Measurements from ENCODE around the gene NELFB.

The NELFB gene

DNA sequence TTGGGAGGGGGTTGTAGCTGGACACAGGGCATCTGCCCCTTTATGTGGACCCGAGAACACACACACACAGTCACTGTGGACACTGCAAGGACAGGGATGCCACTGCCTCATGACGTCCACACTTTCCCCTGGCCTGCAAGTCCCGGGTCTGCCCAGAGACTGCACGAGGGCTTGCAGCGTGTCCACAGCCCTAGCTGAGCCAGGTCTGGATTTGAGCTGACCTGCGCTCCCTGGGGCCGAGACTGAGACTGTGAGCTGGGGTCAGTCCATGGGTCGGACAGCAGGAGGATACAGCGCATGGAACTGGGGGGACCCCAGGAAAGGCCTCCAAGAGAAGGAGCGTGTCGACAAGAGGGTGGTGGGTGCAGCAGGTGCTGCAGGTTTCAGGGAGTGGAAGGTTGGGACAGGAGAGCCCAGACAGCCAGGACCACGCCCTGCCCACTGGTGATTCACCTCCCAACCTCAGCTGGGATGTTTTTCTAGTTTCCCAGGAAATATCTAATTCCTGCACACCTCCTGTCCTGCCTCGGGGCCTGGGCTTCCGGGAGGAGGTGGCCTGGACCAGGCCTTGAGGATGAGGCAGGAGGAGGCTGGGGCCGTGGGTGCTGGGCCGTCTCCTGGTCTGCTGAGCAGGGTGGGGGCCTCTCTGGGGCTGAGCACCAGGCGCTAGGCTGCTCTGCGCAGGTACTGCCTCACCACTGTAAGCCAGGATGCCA lies 28.6 kb upstream of the NELFB start:
- no peaks in the 10 kb centered on the region for H3K27me3 ChIP-seq (ENCODE audit: control insufficient read depth, insufficient read depth, low read length)
- peak overlapping the region; percentile 26 for H3K9ac ChIP-seq (ENCODE audit: low read depth, low read length)
- H3K4me2 ChIP-seq (ENCODE audit: low read length): peak overlapping the region; percentile 35
- peaks cover 42% of the 10 kb centered on the region for H3K4me1 ChIP-seq (ENCODE audit: control insufficient read depth, insufficient read depth, low read length)
- H3K36me3 ChIP-seq (ENCODE audit: insufficient read depth, low read length): no peaks in the 10 kb centered on the region
- no peak overlapping the region for H3K4me3 ChIP-seq (ENCODE audit: low read length)
- no peaks in the 10 kb centered on the region for H3K9me3 ChIP-seq (replicated peaks; ENCODE audit: low read length)

DNA sequence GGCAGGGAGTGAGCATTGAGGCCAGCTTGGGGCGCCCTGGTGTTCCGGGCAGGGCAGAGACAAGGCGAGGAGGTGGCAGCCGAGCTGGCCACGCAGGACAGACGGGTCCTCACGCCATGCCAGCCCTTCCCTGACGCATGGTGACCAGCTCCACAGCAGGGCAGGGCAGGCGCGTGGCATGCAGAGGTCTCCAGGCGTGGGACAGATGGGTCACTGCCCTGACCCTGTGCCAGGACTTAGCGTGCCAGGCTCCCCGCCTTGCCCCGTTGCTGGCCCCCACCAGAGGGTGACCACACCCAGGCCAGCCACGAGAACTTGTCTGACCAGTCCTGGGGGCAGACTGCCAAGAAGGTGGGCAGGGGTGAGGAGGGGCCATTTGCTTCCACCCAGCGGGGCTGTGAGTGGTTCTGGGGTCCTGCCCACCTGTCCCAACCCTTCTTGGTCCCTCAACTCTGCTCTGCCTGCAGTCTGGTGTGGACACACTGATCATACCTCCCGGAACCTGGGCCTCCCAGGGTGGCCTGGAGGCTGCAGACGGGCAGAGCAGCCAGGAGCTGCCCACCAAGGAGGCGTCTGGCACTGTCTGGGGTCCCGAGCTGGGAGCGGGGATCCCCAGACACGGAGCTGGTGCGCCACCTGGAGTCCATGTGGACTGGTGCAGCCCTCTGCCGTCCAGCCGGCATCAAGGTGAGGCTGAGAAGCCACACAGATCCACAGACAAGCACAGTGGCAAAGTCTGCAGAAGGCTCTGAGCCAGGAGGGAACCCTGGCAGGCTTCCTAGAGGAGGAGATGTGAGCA lies 27.9 kb upstream of the NELFB start, which contains the start of gene RNF224:
Gene RNF224 (plus strand): TSS at position 449 of the 799 bp plus-strand sequence. CDS start 834 bp downstream, outside the sequence.
- H3K36me3 ChIP-seq (ENCODE audit: insufficient read depth, low read length): no peaks in the 10 kb centered on the region
- H3K9me3 ChIP-seq (replicated peaks; ENCODE audit: low read length): no peaks in the 10 kb centered on the region
- peak within 1 kb of the TSS; percentile 35 for H3K4me2 ChIP-seq (ENCODE audit: low read length)
- H3K4me3 ChIP-seq (ENCODE audit: low read length): no peak within 1 kb of the TSS
- no peaks in the 10 kb centered on the region for H3K27me3 ChIP-seq (ENCODE audit: control insufficient read depth, insufficient read depth, low read length)
- peak within 1 kb of the TSS; percentile 26 for H3K9ac ChIP-seq (ENCODE audit: low read depth, low read length)
- peaks cover 42% of the 10 kb centered on the region for H3K4me1 ChIP-seq (ENCODE audit: control insufficient read depth, insufficient read depth, low read length)

DNA sequence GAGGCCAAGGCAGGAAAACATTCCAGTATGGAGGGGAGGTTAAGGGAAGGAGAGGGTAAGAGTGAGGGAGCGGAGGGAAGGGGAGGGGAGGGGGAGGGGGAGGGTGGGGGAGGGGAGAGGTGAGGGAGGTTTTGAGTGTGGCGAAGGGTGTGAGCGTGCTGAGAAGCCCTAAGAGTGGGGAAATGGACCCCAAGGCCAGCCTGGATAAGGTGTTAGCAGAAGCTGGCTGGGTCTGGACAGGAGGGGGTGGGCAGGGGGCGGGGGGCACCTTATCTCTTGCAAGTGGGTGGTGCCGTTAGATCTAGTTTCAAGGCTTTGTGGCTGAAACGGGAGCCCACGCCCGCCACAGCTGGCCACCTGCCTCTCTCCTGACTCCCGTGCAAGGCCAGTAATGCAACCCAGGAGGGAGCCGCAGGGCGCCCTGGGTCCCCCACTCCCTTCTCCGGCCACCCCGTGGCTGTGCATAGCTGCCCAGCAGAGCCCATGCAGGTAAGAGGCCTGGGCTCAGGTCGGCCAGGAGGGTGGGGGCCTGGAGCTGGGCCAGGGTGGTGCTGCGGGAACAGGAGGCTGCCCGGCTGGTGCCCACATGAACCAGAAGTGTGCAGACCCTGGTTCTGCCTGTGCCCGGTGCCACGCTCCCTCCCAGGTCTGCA lies 27.1 kb upstream of the NELFB start:
- Histone ChIP-seq H3K4me3 (ENCODE audit: low read length) (no peak overlapping the region), H3K4me1 (ENCODE audit: control insufficient read depth, insufficient read depth, low read length) (peaks cover 39% of the 10 kb centered on the region), H3K9me3 (replicated peaks; ENCODE audit: low read length) (no peaks in the 10 kb centered on the region), H3K27me3 (ENCODE audit: control insufficient read depth, insufficient read depth, low read length) (no peaks in the 10 kb centered on the region), H3K4me2 (ENCODE audit: low read length) (no peak overlapping the region), H3K36me3 (ENCODE audit: insufficient read depth, low read length) (no peaks in the 10 kb centered on the region), H3K9ac (ENCODE audit: low read depth, low read length) (no peak overlapping the region)

DNA sequence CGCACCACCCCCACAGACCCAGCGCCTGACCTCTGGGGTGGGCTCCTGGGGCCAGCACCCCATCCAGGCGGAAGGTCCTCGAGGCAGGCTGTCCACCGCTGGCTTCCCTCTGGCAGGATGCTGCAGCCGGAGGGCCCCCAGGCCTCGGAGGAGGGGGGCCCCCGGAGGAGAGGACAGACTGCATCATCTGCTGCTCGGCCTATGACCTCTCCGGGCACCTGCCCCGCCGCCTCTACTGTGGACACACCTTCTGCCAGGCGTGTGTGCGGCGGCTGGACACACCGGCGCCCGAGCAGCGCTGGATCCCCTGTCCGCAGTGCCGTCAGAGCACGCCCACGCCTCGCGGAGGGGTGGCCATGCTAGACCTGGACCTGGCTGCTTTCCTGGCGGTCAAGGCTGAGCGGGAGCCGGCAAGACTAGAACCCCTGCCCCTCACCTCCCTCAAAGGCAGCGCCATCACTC lies 26.6 kb upstream of the NELFB start:
- Histone ChIP-seq H3K36me3 (ENCODE audit: insufficient read depth, low read length) (no peaks in the 10 kb centered on the region), H3K4me1 (ENCODE audit: control insufficient read depth, insufficient read depth, low read length) (peaks cover 37% of the 10 kb centered on the region), H3K27me3 (ENCODE audit: control insufficient read depth, insufficient read depth, low read length) (no peaks in the 10 kb centered on the region), H3K9me3 (replicated peaks; ENCODE audit: low read length) (no peaks in the 10 kb centered on the region), H3K4me2 (ENCODE audit: low read length) (no peak overlapping the region), H3K9ac (ENCODE audit: low read depth, low read length) (no peak overlapping the region), H3K4me3 (ENCODE audit: low read length) (no peak overlapping the region)

DNA sequence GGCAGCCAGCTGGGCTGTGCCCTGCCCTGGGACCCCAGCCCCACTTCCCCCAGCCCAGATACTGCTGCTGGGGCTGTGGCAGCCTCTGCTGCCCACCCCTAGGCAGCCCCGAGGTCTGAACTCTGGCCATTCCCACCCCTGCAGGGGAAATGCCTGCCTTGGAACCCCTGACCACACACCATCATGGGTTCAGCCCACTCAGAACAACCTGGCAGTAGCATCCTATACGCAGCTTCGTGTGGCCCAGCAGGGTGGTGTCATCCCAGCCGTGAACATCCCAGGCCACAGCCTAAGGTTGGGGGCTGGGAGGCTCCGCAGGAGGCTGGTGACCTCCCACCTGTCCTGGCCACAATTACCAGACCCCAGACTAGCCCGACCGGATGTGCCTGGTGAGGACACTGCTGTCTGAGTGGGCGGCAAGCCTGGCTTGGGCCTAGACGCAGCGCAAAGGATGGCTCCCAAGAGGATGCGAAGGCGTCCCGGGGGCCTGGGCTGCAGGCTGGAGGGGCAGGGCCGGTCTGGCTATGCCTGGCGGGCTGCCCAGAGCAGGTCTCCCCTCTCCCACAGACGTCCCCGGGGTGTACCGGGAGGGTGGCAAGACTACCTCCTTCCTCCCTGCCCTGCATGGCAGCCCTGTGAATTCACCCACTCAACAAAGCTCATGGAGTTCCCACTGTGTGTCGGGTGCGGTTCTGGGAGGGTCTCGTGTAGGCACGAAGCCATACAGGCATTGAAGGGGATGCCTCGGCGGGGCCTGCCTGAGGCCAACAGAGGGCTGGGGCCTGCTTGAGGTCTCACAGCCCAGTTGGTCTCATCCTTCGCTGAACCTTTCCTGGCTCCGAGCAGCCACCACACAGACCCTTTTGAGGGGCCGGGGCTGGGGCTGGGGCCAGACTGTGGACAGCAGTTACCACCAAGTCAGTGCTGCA lies 25.9 kb upstream of the NELFB start:
- Histone ChIP-seq H3K9me3 (replicated peaks; ENCODE audit: low read length) (no peaks in the 10 kb centered on the region), H3K4me2 (ENCODE audit: low read length) (no peak overlapping the region), H3K9ac (ENCODE audit: low read depth, low read length) (no peak overlapping the region), H3K4me1 (ENCODE audit: control insufficient read depth, insufficient read depth, low read length) (peaks cover 32% of the 10 kb centered on the region), H3K4me3 (ENCODE audit: low read length) (no peak overlapping the region), H3K27me3 (ENCODE audit: control insufficient read depth, insufficient read depth, low read length) (no peaks in the 10 kb centered on the region), H3K36me3 (ENCODE audit: insufficient read depth, low read length) (no peaks in the 10 kb centered on the region)

DNA sequence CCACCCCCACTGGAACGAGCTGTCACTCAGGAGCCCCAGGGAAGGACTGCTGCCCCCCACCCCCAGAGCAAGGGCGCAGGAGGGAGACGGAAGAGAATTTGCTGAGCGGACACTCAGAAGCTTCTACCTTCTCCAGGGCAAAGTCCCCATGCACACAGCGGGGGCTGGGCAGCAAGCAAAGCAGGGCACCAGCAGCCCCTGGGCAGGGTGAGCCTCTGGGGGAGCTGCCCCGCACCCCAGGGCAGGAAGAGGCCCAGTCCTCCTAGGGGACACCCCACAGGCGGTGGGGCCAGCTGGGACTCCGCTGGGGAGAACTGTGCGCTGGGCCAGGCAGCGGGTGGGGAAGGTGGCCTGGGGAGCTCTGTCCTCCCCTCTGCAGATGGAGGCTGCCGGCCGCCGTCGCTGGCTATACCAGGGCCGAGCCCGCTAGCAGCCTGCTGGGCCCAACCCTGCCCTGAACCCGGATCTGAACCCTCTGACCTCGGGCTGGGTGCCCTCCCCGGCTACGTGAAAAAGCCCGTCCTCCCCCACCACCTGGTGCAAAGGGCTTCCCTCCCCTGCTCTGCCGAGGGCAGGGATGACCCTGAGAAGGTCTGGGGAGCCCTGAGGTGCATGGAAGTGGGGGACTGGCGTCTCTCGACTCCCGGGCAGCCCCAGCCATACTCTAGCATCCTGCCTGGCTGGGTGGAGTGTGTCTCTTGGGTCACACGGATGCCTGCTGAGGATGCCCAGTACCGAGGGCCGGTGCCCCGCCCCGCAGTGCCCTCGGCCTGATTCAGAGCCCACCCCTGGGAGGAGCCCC lies 25.0 kb upstream of the NELFB start:
- no peak overlapping the region for H3K9ac ChIP-seq (ENCODE audit: low read depth, low read length)
- no peaks in the 10 kb centered on the region for H3K9me3 ChIP-seq (replicated peaks; ENCODE audit: low read length)
- no peak overlapping the region for H3K4me3 ChIP-seq (ENCODE audit: low read length)
- peaks cover 25% of the 10 kb centered on the region for H3K4me1 ChIP-seq (ENCODE audit: control insufficient read depth, insufficient read depth, low read length)
- no peaks in the 10 kb centered on the region for H3K27me3 ChIP-seq (ENCODE audit: control insufficient read depth, insufficient read depth, low read length)
- H3K36me3 ChIP-seq (ENCODE audit: insufficient read depth, low read length): no peaks in the 10 kb centered on the region
- H3K4me2 ChIP-seq (ENCODE audit: low read length): no peak overlapping the region

DNA sequence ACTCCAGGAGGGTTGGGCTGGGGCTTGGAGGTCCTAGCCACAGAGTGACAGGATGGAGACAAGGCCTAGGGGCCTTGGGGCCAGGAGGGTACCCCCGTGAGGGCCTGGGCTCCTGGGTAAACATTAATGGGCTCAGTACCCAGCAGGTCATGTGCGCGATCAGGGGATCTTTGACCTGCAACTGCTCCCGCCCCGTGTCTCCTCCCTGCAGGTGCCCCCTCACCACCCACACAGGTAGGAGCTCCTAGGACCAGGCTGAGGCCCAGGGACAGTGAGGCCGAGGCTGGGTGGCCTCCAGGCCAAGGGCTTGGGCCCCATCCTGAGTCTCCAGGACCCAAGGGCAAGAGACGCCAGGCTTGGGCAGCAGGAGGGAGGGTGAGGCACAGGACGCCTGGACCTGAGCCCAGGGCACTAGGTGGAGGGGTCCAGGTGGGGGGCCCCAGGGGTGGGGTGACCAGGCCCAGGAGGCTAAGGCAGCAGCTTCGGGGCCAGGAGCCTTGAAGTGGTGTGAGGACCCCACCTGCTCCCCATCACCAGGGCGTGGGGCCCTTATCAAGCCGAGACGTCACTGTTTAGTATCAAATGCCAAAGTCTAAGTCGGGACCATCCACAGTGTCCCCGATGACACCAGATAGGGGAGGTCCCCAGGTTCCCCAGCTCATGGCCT lies 24.3 kb upstream of the NELFB start, which contains the start of gene SLC34A3:
Gene SLC34A3 (plus strand): TSS at position 197 of the 667 bp plus-strand sequence. CDS start 802 bp downstream, outside the sequence.
- no peak within 1 kb of the TSS for H3K9ac ChIP-seq (ENCODE audit: low read depth, low read length)
- peaks cover 18% of the 10 kb centered on the region for H3K4me1 ChIP-seq (ENCODE audit: control insufficient read depth, insufficient read depth, low read length)

DNA sequence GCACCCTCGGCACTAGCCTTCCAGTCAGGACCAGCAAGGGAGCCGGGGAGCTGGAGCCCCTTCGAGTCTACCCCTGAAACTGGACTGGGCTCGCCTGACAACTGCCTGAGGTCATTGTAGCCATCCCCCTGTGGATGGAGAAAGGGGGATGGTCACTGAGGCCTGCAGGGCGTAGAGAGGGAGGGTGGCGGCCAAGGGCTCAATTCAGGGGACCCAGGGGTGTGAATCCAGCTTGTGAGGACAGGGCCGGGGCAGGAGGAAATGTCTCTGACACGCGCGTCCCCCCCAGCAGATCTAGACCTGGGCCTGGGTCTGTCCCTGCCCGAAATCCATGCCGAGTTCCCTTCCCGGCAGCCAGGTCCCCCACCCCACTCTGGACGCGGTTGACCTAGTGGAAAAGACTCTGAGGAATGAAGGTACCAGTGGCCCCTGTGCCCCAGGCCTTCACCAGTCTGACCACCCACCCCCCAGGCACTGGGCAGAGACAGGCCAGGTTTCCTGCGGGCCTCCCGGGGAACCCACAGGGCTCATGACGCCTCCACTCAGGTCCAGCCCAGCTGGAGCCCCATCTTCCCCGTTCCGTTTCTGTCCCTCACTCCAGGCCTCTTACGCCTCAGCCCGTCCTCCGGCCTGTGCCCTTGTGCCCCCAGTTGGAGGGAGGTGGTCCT lies 23.6 kb upstream of the NELFB start:
- H3K9me3 ChIP-seq (replicated peaks; ENCODE audit: low read length): no peaks in the 10 kb centered on the region
- H3K9ac ChIP-seq (ENCODE audit: low read depth, low read length): no peak overlapping the region
- peaks cover 20% of the 10 kb centered on the region for H3K4me1 ChIP-seq (ENCODE audit: control insufficient read depth, insufficient read depth, low read length)
- no peak overlapping the region for H3K4me3 ChIP-seq (ENCODE audit: low read length)
- no peaks in the 10 kb centered on the region for H3K36me3 ChIP-seq (ENCODE audit: insufficient read depth, low read length)
- no peak overlapping the region for H3K4me2 ChIP-seq (ENCODE audit: low read length)
- no peaks in the 10 kb centered on the region for H3K27me3 ChIP-seq (ENCODE audit: control insufficient read depth, insufficient read depth, low read length)

More for the DNA sequence above, 24.3 kb upstream of the NELFB start, which contains the start of gene SLC34A3:
- H3K4me3 ChIP-seq (ENCODE audit: low read length): no peak within 1 kb of the TSS
- H3K27me3 ChIP-seq (ENCODE audit: control insufficient read depth, insufficient read depth, low read length): no peaks in the 10 kb centered on the region
- H3K36me3 ChIP-seq (ENCODE audit: insufficient read depth, low read length): no peaks in the 10 kb centered on the region
- H3K9me3 ChIP-seq (replicated peaks; ENCODE audit: low read length): no peaks in the 10 kb centered on the region
- H3K4me2 ChIP-seq (ENCODE audit: low read length): no peak within 1 kb of the TSS

DNA sequence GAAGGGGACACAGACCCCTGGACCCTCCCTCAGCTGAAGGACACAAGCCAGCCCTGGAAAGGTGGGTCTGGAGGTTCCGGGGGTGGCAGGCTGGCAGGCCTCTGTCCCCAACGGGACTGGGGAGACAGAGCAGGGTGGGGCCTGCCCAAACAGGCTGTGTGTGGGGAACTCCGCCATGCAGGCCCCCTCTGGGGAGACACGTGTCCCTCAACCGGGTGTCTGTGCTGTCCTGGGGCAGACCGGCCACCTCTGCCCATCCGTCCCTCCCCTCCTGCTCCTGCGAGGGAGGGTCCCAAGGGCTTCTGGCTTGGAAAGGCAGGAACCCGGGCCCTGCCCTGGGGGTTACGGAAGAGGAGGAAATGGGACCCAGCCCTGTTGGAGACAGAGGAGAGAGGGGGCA lies 23.0 kb upstream of the NELFB start:
- Histone ChIP-seq H3K4me3 (ENCODE audit: low read length) (no peak overlapping the region), H3K4me1 (ENCODE audit: control insufficient read depth, insufficient read depth, low read length) (peaks cover 19% of the 10 kb centered on the region), H3K36me3 (ENCODE audit: insufficient read depth, low read length) (no peaks in the 10 kb centered on the region), H3K27me3 (ENCODE audit: control insufficient read depth, insufficient read depth, low read length) (no peaks in the 10 kb centered on the region), H3K9me3 (replicated peaks; ENCODE audit: low read length) (no peaks in the 10 kb centered on the region), H3K4me2 (ENCODE audit: low read length) (peak overlapping the region; percentile 41), H3K9ac (ENCODE audit: low read depth, low read length) (peak overlapping the region; percentile 47)
